GM12875 (cell line): ENCODE data around the gene ARHGEF28.

ENCODE experiments used
- H3K4me3 ChIP-seq: one replicate; pipeline ENCODE4 v1.5.1; 2011; ENCODE audit warnings: low read depth, low read length, control low read depth
- CTCF ChIP-seq: IDR thresholded peaks from 2 replicates; pipeline ENCODE4 v1.5.1; 2011; ENCODE audit warnings: low read depth, mild to moderate bottlenecking, control low read depth, inconsistent platforms, low read length, moderate library complexity, borderline replicate concordance; ENCODE audit not compliant: insufficient read depth

ARHGEF28 gene

GRCh38 chr5:73655521-73656160 lies 29.6 kb downstream of the ARHGEF28 start:
- H3K4me3 ChIP-seq, result no peak overlapping the region
- TF ChIP-seq CTCF, result no peak

GRCh38 chr5:73661753-73662152 lies 35.8 kb downstream of the ARHGEF28 start:
- no peak overlapping the region for H3K4me3 ChIP-seq
- no peak for TF ChIP-seq CTCF

GRCh38 chr5:73663161-73663859 lies 37.3 kb downstream of the ARHGEF28 start:
- no peak overlapping the region for H3K4me3 ChIP-seq
- no peak for TF ChIP-seq CTCF

- no peak overlapping the region for H3K4me3 ChIP-seq
- TF ChIP-seq CTCF, result no peak
Observed at GRCh38 chr5:73663860-73664240, 37.9 kb downstream of the ARHGEF28 start.

- no peak for TF ChIP-seq CTCF
- H3K4me3 ChIP-seq, result no peak overlapping the region
Observed at GRCh38 chr5:73664796-73665195, 38.8 kb downstream of the ARHGEF28 start.

GRCh38 chr5:73666891-73667290 lies 40.9 kb downstream of the ARHGEF28 start:
- H3K4me3 ChIP-seq, result no peak overlapping the region
- TF ChIP-seq CTCF, result no peak

GRCh38 chr5:73668017-73668416 lies 42.0 kb downstream of the ARHGEF28 start:
- no peak overlapping the region for H3K4me3 ChIP-seq
- no peak for TF ChIP-seq CTCF
